SK-N-SH treated with all-trans-retinoic acid at 6 μM for 48 hours (cell line): ENCODE measurements around the gene UVRAG.

Experiments
- ATAC-seq: fragments of 200-7000 bp; cut with Tn5 transposase; 3 replicates; pipeline ENCODE4 v1.9.1; 2020; ENCODE audit warnings: mild to moderate bottlenecking, moderate library complexity
- ARNTL ChIP-seq: fragments of 450-650 bp; formaldehyde crosslinking; IDR thresholded peaks from 2 replicates; pipeline ENCODE4 v1.5.0; 2020; ENCODE audit warnings: low read depth, mild to moderate bottlenecking, moderate library complexity, borderline replicate concordance
- BACH2 ChIP-seq: fragments of 250-450 bp; sonication (Bioruptor Pico); IDR thresholded peaks from 2 replicates; pipeline ENCODE4 v1.9.0; 2021; ENCODE audit warnings: mild to moderate bottlenecking, borderline replicate concordance
- CSRNP3 ChIP-seq: fragments of 250-450 bp; sonication (Bioruptor Pico); IDR thresholded peaks from 2 replicates; pipeline ENCODE4 v1.5.1; 2021; ENCODE audit warnings: mild to moderate bottlenecking, moderate library complexity
- OSR1 ChIP-seq: fragments of 250-450 bp; sonication (Bioruptor Pico); IDR thresholded peaks from 2 replicates; pipeline ENCODE4 v1.8.0; 2022; ENCODE audit warnings: moderate library complexity, mild to moderate bottlenecking, inconsistent platforms
- PATZ1 ChIP-seq: fragments of 250-450 bp; sonication (Bioruptor Pico); IDR thresholded peaks from 2 replicates; pipeline ENCODE4 v1.8.0; 2020; ENCODE audit warnings: mild to moderate bottlenecking, moderate library complexity, borderline replicate concordance
- PPARA ChIP-seq: fragments of 250-450 bp; sonication (Bioruptor Pico); IDR thresholded peaks from 2 replicates; pipeline ENCODE4 v1.5.0; 2020; ENCODE audit warnings: mild to moderate bottlenecking, borderline replicate concordance
- RARB ChIP-seq: fragments of 250-450 bp; sonication (Bioruptor Pico); IDR thresholded peaks from 2 replicates; pipeline ENCODE4 v1.8.0; 2021; ENCODE audit warnings: mild to moderate bottlenecking, moderate library complexity
- SNAI2 ChIP-seq: fragments of 250-450 bp; sonication (Bioruptor Pico); IDR thresholded peaks from 2 replicates; pipeline ENCODE4 v1.5.0; 2020; ENCODE audit warnings: mild to moderate bottlenecking, moderate library complexity
- TCF4 ChIP-seq: fragments of 250-450 bp; sonication (Bioruptor Pico); IDR thresholded peaks from 2 replicates; pipeline ENCODE4 v1.8.0; 2021; ENCODE audit warnings: mild to moderate bottlenecking, moderate library complexity, borderline replicate concordance
- TOX ChIP-seq: fragments of 250-450 bp; sonication (Bioruptor Pico); IDR thresholded peaks from 2 replicates; pipeline ENCODE4 v1.8.0; 2021; ENCODE audit warnings: mild to moderate bottlenecking, moderate library complexity, borderline replicate concordance
- ZFP30 ChIP-seq: fragments of 450-650 bp; formaldehyde crosslinking; IDR thresholded peaks from 2 replicates; pipeline ENCODE4 v1.5.0; 2022; ENCODE audit warnings: mild to moderate bottlenecking, moderate library complexity
- ZNF565 ChIP-seq: fragments of 450-650 bp; formaldehyde crosslinking; conservative IDR thresholded peaks from 2 replicates; pipeline ENCODE4 v1.5.0; 2020; ENCODE audit warnings: low read depth, mild to moderate bottlenecking, moderate library complexity
- ZNF70 ChIP-seq: fragments of 450-650 bp; formaldehyde crosslinking; IDR thresholded peaks from 2 replicates; pipeline ENCODE4 v1.5.0; 2020; ENCODE audit warnings: mild to moderate bottlenecking, moderate library complexity
- ZNF8 ChIP-seq: fragments of 450-650 bp; formaldehyde crosslinking; IDR thresholded peaks from 2 replicates; pipeline ENCODE4 v1.5.0; 2020; ENCODE audit warnings: mild to moderate bottlenecking, moderate library complexity
- TF ChIP-seq, protein P1 (sequence below): fragments of 250-450 bp; sonication (Bioruptor Pico); IDR thresholded peaks from 2 replicates; pipeline ENCODE4 v1.8.0; 2021; ENCODE audit warnings: low read depth, mild to moderate bottlenecking, moderate library complexity, borderline replicate concordance
- TF ChIP-seq, protein P2 (sequence below): fragments of 250-450 bp; sonication (Bioruptor Pico); IDR thresholded peaks from 2 replicates; pipeline ENCODE4 v1.5.0; 2020; ENCODE audit warnings: mild to moderate bottlenecking, moderate library complexity
- TF ChIP-seq, protein P3 (sequence below): fragments of 250-450 bp; sonication (Bioruptor Pico); IDR thresholded peaks from 2 replicates; pipeline ENCODE4 v1.5.1; 2020; ENCODE audit warnings: low read depth, mild to moderate bottlenecking, moderate library complexity

Gene UVRAG

DNA sequence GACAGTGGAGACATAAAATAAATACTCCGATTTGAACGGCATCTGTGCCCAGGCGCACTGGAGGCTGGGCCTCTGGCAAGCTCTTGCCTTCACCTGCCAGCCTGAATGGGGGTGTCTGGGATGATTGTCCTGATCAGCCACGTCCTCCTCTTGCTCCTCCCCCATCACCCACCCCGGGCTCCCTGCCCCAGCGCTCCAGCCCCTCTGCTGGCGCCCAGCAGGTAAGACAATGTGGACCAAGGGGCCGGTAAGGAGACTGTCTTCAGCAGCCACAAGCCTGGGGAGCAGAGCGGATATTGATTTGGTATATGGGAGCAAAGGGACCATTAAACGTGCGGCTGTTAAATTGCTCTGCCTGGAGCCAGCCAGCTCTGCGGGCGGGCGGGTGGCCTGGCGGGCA, 366.4 kb downstream of the UVRAG start:
- no peak for TF ChIP-seq TOX (CRISPR knock-in tag)
- TF ChIP-seq, protein P1, sequence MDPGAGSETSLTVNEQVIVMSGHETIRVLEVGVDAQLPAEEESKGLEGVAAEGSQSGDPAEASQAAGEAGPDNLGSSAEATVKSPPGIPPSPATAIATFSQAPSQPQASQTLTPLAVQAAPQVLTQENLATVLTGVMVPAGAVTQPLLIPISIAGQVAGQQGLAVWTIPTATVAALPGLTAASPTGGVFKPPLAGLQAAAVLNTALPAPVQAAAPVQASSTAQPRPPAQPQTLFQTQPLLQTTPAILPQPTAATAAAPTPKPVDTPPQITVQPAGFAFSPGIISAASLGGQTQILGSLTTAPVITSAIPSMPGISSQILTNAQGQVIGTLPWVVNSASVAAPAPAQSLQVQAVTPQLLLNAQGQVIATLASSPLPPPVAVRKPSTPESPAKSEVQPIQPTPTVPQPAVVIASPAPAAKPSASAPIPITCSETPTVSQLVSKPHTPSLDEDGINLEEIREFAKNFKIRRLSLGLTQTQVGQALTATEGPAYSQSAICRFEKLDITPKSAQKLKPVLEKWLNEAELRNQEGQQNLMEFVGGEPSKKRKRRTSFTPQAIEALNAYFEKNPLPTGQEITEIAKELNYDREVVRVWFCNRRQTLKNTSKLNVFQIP (CRISPR knock-in tag), result no peak
- no peak for TF ChIP-seq ZNF8 (CRISPR knock-in tag)
- no peak for TF ChIP-seq PATZ1 (CRISPR knock-in tag)
- no peak for TF ChIP-seq RARB (CRISPR knock-in tag)
- no peak for TF ChIP-seq TCF4
- no peak for TF ChIP-seq PPARA (CRISPR knock-in tag)
- no peak for TF ChIP-seq ZFP30 (CRISPR knock-in tag)
- no peak for ATAC-seq

- no peak for TF ChIP-seq OSR1 (CRISPR knock-in tag)
- TF ChIP-seq, protein P2, sequence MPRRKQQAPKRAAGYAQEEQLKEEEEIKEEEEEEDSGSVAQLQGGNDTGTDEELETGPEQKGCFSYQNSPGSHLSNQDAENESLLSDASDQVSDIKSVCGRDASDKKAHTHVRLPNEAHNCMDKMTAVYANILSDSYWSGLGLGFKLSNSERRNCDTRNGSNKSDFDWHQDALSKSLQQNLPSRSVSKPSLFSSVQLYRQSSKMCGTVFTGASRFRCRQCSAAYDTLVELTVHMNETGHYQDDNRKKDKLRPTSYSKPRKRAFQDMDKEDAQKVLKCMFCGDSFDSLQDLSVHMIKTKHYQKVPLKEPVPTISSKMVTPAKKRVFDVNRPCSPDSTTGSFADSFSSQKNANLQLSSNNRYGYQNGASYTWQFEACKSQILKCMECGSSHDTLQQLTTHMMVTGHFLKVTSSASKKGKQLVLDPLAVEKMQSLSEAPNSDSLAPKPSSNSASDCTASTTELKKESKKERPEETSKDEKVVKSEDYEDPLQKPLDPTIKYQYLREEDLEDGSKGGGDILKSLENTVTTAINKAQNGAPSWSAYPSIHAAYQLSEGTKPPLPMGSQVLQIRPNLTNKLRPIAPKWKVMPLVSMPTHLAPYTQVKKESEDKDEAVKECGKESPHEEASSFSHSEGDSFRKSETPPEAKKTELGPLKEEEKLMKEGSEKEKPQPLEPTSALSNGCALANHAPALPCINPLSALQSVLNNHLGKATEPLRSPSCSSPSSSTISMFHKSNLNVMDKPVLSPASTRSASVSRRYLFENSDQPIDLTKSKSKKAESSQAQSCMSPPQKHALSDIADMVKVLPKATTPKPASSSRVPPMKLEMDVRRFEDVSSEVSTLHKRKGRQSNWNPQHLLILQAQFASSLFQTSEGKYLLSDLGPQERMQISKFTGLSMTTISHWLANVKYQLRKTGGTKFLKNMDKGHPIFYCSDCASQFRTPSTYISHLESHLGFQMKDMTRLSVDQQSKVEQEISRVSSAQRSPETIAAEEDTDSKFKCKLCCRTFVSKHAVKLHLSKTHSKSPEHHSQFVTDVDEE (CRISPR knock-in tag), result no peak
- no peak for TF ChIP-seq ARNTL (CRISPR knock-in tag)
- TF ChIP-seq, protein P3, sequence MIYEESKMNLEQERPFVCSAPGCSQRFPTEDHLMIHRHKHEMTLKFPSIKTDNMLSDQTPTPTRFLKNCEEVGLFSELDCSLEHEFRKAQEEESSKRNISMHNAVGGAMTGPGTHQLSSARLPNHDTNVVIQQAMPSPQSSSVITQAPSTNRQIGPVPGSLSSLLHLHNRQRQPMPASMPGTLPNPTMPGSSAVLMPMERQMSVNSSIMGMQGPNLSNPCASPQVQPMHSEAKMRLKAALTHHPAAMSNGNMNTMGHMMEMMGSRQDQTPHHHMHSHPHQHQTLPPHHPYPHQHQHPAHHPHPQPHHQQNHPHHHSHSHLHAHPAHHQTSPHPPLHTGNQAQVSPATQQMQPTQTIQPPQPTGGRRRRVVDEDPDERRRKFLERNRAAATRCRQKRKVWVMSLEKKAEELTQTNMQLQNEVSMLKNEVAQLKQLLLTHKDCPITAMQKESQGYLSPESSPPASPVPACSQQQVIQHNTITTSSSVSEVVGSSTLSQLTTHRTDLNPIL (CRISPR knock-in tag), result no peak
- no peak for TF ChIP-seq ZNF565 (CRISPR knock-in tag)
- no peak for TF ChIP-seq BACH2
- no peak; the same call in 2 of the 3 replicates for ATAC-seq
Observed at GRCh38 chr11:76184551-76184993, 369.6 kb downstream of the UVRAG start.

GRCh38 chr11:76185511-76185910, 370.5 kb downstream of the UVRAG start:
- ATAC-seq, result no peak
- TF ChIP-seq, protein P2 (CRISPR knock-in tag), result no peak
- TF ChIP-seq, protein P1 (CRISPR knock-in tag), result no peak
- TF ChIP-seq PPARA (CRISPR knock-in tag), result no peak
- TF ChIP-seq ZFP30 (CRISPR knock-in tag), result no peak
- no peak for TF ChIP-seq ZNF70
- TF ChIP-seq SNAI2 (CRISPR knock-in tag), result no peak
- no peak for TF ChIP-seq ZNF565 (CRISPR knock-in tag)
- no peak for TF ChIP-seq ARNTL (CRISPR knock-in tag)
- TF ChIP-seq OSR1 (CRISPR knock-in tag), result no peak
- no peak for TF ChIP-seq CSRNP3 (CRISPR knock-in tag)
- TF ChIP-seq, all 23 proteins: peak for 0
